Keratinocyte (primary cell): ENCODE data around the gene IL27RA. TPM values are rescaled to one million over a fixed set of nuclear protein-coding genes. Genes with fewer than 3 reads are reported as not detected.

Experiments
- DNase-seq: peaks from one replicate; pipeline ENCODE4 v3.0.0-alpha.2; 2011; ENCODE audit warnings: low read depth, missing footprints, low spot score
- FAIRE-seq: peaks from 2 replicates; lab custom pipeline; 2011; peaks lifted over from hg19 to GRCh38; lab: Jason Lieb, UNC
- H2AFZ ChIP-seq: 2 replicates; pipeline ENCODE4 v1.6.0; 2012; ENCODE audit warnings: low read length, control low read depth, inconsistent platforms; ENCODE audit not compliant: control insufficient read depth
- H3K27ac ChIP-seq: 2 replicates; pipeline ENCODE4 v1.5.1; 2011; ENCODE audit warnings: low read length; ENCODE audit not compliant: control insufficient read depth, insufficient read depth
- H3K27me3 ChIP-seq: 3 replicates; pipeline ENCODE4 v1.6.0; 2011; ENCODE audit warnings: low read length; ENCODE audit not compliant: control insufficient read depth, insufficient read depth; ENCODE audit errors: extremely low read depth
- H3K36me3 ChIP-seq, 2 experiments: 2 replicates in 1 of 2; 3 replicates in 1 of 2; pipeline ENCODE4 v1.5.1; 2011; ENCODE audit warnings: low read length in 2 of 2, mild to moderate bottlenecking in 1 of 2; ENCODE audit not compliant: control insufficient read depth in 2 of 2, insufficient read depth in 2 of 2; ENCODE audit errors: extremely low read depth in 1 of 2
- H3K4me1 ChIP-seq: 3 replicates; pipeline ENCODE4 v1.5.1; 2011; ENCODE audit warnings: low read length; ENCODE audit not compliant: control insufficient read depth, insufficient read depth; ENCODE audit errors: extremely low read depth
- H3K4me2 ChIP-seq: 3 replicates; pipeline ENCODE4 v1.6.0; 2011; ENCODE audit warnings: low read depth, low read length; ENCODE audit not compliant: control insufficient read depth, insufficient read depth; ENCODE audit errors: extremely low read depth
- H3K4me3 ChIP-seq, 3 experiments: fragments of 200-600 bp in 1 of 3; sonication (generic) in 1 of 3; 2 replicates in 2 of 3; 3 replicates in 1 of 3; pipeline ENCODE4 v1.5.1; 2011 to 2016; ENCODE audit warnings: low read length in 3 of 3, mild to moderate bottlenecking in 3 of 3, control low read depth in 2 of 3, inconsistent platforms in 1 of 3, low read depth in 1 of 3, mixed read lengths in 1 of 3, mixed run types in 1 of 3, moderate library complexity in 1 of 3; ENCODE audit not compliant: control insufficient read depth in 2 of 3, insufficient read depth in 2 of 3; ENCODE audit errors: extremely low read depth in 1 of 3
- H3K79me2 ChIP-seq: 2 replicates; pipeline ENCODE4 v1.6.0; 2012; ENCODE audit warnings: low read length; ENCODE audit not compliant: control insufficient read depth, insufficient read depth
- H3K9ac ChIP-seq: 3 replicates; pipeline ENCODE4 v1.6.0; 2011; ENCODE audit warnings: low read length; ENCODE audit not compliant: control insufficient read depth, insufficient read depth; ENCODE audit errors: extremely low read depth
- H3K9me1 ChIP-seq: 3 replicates; pipeline ENCODE4 v1.6.0; 2011; ENCODE audit warnings: low read length; ENCODE audit not compliant: control insufficient read depth, insufficient read depth; ENCODE audit errors: extremely low read depth
- H3K9me3 ChIP-seq: 2 replicates; pipeline ENCODE4 v1.5.1; 2012; ENCODE audit warnings: low read depth, low read length; ENCODE audit not compliant: control insufficient read depth
- H4K20me1 ChIP-seq: 3 replicates; pipeline ENCODE4 v1.6.0; 2011; ENCODE audit warnings: low read length; ENCODE audit not compliant: control insufficient read depth, insufficient read depth; ENCODE audit errors: extremely low read depth
- EZH2 ChIP-seq: IDR thresholded peaks from one replicate; pipeline ENCODE4 v1.6.1; 2012; ENCODE audit warnings: inconsistent platforms, mild to moderate bottlenecking, low read length, moderate library complexity
- dilution Hi-C: fragments of 300-500 bp; cut with MboI; formaldehyde crosslinking; loops from one replicate; pipeline ENCODE4 v1.7.0; 2020; ENCODE audit warnings: low sequenced_read_pairs; ENCODE audit not compliant: extremely low pct_ligation_motif_present
- polyA plus RNA-seq, 5 experiments: library from polyadenylated mRNA; depleted of rRNA in 3 of 5; stranded (reverse) in 3 of 5; stranded (forward) in 1 of 5; unstranded in 1 of 5; fragments of >200 nt; gene quantifications; 1 replicate in 1 of 5; 2 replicates in 3 of 5; 3 replicates in 1 of 5; pipeline versions ENCODE4 v1.2.1 to v1.2.3, GENCODE V29; 2011 to 2012; ENCODE audit warnings: missing spikeins in 2 of 5, low read depth in 1 of 5, low replicate concordance in 1 of 5
- TF ChIP-seq, protein P1 (sequence below), 3 experiments: IDR thresholded peaks in 1 of 3; conservative IDR thresholded peaks in 1 of 3; optimal IDR thresholded peaks in 1 of 3; 2 replicates in 2 of 3; 3 replicates in 1 of 3; pipeline versions ENCODE3 to v1.5.1; 2011; ENCODE audit warnings: low read length in 3 of 3, mild to moderate bottlenecking in 3 of 3, moderate library complexity in 2 of 3, control low read depth in 1 of 3, inconsistent platforms in 1 of 3; ENCODE audit not compliant: insufficient read depth in 2 of 3; ENCODE audit errors: extremely low read depth in 1 of 3

The IL27RA gene
- polyA plus RNA-seq, 1 donor (not counting 4 experiments of a cell fraction or from before 2014, with no cell fraction given), result 2.2 TPM

DNA sequence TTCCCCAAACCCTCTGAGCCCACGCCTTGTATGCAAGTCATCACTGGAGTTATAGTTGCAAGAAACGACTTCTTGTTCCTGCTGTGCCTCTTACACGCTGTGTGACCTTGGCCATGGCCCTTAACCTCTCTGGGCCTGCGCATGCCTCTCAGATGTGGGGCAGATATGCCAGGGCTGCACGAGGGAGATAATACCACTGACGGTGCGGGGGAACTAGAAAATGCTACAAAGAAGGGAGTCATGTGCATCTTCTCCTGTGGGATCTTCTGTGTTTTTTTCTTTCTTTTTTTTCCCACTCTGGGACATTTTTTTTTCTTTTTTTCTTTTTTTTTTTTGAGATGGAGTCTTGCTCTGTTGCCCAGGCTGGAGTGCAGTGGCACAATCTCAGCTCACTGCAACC lies 63.3 kb downstream of the IL27RA start:
- Histone ChIP-seq H2AFZ (no peak overlapping the region), H3K9me1 (no peaks in the 10 kb centered on the region), H3K27ac (no peak overlapping the region), H3K36me3 (peaks cover 10 to 13% of the 10 kb centered on the region in 2 experiments), H4K20me1 (no peaks in the 10 kb centered on the region), H3K4me1 (no peaks in the 10 kb centered on the region), H3K9ac (no peak overlapping the region), H3K4me2 (no peak overlapping the region), H3K27me3 (no peaks in the 10 kb centered on the region), H3K79me2 (no peaks in the 10 kb centered on the region), H3K9me3 (peaks cover 5% of the 10 kb centered on the region), H3K4me3 (no peak overlapping the region)
- dilution Hi-C loops, result no loop called here
- TF ChIP-seq EZH2, result no peak
- TF ChIP-seq, protein P1, sequence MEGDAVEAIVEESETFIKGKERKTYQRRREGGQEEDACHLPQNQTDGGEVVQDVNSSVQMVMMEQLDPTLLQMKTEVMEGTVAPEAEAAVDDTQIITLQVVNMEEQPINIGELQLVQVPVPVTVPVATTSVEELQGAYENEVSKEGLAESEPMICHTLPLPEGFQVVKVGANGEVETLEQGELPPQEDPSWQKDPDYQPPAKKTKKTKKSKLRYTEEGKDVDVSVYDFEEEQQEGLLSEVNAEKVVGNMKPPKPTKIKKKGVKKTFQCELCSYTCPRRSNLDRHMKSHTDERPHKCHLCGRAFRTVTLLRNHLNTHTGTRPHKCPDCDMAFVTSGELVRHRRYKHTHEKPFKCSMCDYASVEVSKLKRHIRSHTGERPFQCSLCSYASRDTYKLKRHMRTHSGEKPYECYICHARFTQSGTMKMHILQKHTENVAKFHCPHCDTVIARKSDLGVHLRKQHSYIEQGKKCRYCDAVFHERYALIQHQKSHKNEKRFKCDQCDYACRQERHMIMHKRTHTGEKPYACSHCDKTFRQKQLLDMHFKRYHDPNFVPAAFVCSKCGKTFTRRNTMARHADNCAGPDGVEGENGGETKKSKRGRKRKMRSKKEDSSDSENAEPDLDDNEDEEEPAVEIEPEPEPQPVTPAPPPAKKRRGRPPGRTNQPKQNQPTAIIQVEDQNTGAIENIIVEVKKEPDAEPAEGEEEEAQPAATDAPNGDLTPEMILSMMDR (optimal IDR thresholded peaks at IDR 0.05 in 1 of 3, IDR thresholded peaks at IDR 0.05 in 1 of 3, conservative IDR thresholded peaks at IDR 0.05 in 1 of 3; ENCODE audit: extremely low read depth in 1 of 3, insufficient read depth in 2 of 3, low read length in 3 of 3), result no peak
- no peak for DNase-seq
- FAIRE-seq, result no peak

DNA sequence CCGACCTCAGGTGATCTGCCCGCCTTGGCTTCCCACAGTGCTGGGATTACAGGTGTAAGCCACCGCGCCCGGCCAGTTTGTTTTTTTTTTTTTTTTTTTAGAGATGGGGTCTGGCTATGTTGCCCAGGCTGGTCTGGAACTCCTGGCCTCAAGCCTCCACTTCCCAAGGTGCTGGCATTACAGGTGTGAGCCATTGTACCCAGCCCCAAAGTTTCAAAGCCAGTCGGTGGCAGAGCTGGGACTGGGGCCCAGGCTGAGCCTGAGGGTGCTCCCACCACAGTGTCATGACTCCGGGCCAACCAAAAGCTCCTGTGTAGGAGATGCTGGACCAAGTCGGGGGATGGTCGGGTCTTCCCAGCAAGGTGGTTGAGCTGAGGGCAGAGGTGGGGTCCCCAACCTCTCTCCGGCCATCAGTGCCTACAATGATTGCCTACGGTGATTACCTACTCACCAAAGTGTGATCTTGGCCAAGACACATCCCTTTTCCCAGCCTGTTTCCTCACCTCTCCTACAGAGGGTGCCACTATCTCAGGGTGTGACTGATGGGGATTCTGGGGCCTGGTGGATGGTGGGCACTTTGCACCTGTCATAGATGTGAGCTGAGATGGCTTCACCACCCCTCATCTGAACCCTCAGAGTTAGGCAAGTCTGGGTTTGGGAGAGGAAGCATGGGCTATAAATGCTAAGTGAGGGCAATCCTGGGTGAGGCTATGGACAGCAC lies 64.9 kb downstream of the IL27RA start:
- Histone ChIP-seq H3K9me1 (no peaks in the 10 kb centered on the region), H2AFZ (no peak overlapping the region), H3K27me3 (no peaks in the 10 kb centered on the region), H3K4me1 (no peaks in the 10 kb centered on the region), H3K4me2 (no peak overlapping the region), H3K9ac (no peak overlapping the region), H3K9me3 (peaks cover 5% of the 10 kb centered on the region), H3K79me2 (no peaks in the 10 kb centered on the region), H3K4me3 (no peak overlapping the region), H4K20me1 (no peaks in the 10 kb centered on the region), H3K27ac (no peak overlapping the region), H3K36me3 (peaks cover 10 to 18% of the 10 kb centered on the region in 2 experiments)
- TF ChIP-seq EZH2, result no peak
- TF ChIP-seq, protein P1 (optimal IDR thresholded peaks at IDR 0.05 in 1 of 3, IDR thresholded peaks at IDR 0.05 in 1 of 3, conservative IDR thresholded peaks at IDR 0.05 in 1 of 3; ENCODE audit: extremely low read depth in 1 of 3, insufficient read depth in 2 of 3, low read length in 3 of 3), result peak in 1 of 3 experiments; percentile 35
- FAIRE-seq (no peak), DNase-seq (no peak)
- dilution Hi-C loops, result no loop called here
